GM21360 (cell line): ENCODE data around the gene ZC3H4.
A peak's percentile ranks its signal among the peaks of the same experiment; 100 is the strongest.
"Not testable (repeated sequence)": the region's sequence is repeated elsewhere in the genome, so short reads cannot be mapped to it uniquely, and the experiment has no call there.

ENCODE experiments used
- ATAC-seq: cut with Tn5 transposase; IDR thresholded peaks from one replicate; pipeline ENCODE4 v1.9.1; 2021; ENCODE audit warnings: mild to moderate bottlenecking, moderate library complexity; ENCODE audit not compliant: unreplicated experiment

ZC3H4 gene

GRCh38 chr19:47057328-47057727, 56.2 kb downstream of the ZC3H4 start:
- ATAC-seq = no peak

GRCh38 chr19:47056411-47056810, 57.2 kb downstream of the ZC3H4 start:
- no peak for ATAC-seq

- not testable (repeated sequence) for ATAC-seq
Measured at GRCh38 chr19:47050562-47050961, 63.0 kb downstream of the ZC3H4 start.

- ATAC-seq = no peak
Measured at GRCh38 chr19:47049307-47049700, 64.3 kb downstream of the ZC3H4 start.

- ATAC-seq = peak; percentile 46
Measured at GRCh38 chr19:47047763-47048405, 65.7 kb downstream of the ZC3H4 start.

GRCh38 chr19:47047272-47047762, 66.3 kb downstream of the ZC3H4 start:
- no peak for ATAC-seq

GRCh38 chr19:47045867-47046470, 67.6 kb downstream of the ZC3H4 start:
- no peak for ATAC-seq

- no peak for ATAC-seq
Measured at GRCh38 chr19:47044946-47045866, 68.4 kb downstream of the ZC3H4 start.

- ATAC-seq = no peak
Measured at GRCh38 chr19:47040869-47041268, 72.7 kb downstream of the ZC3H4 start.

- ATAC-seq = no peak
Measured at GRCh38 chr19:47039239-47039874, 74.2 kb downstream of the ZC3H4 start.

GRCh38 chr19:47037766-47038165, 75.8 kb downstream of the ZC3H4 start:
- ATAC-seq = no peak

GRCh38 chr19:47036097-47036651, 77.4 kb downstream of the ZC3H4 start:
- no peak for ATAC-seq

- ATAC-seq = peak; percentile 87
Measured at GRCh38 chr19:47035127-47036096, 78.2 kb downstream of the ZC3H4 start.

GRCh38 chr19:47032171-47032811, 81.3 kb downstream of the ZC3H4 start:
- ATAC-seq = no peak

- no peak for ATAC-seq
Measured at GRCh38 chr19:47028195-47028601, 85.4 kb downstream of the ZC3H4 start.

GRCh38 chr19:47027586-47028088, 85.9 kb downstream of the ZC3H4 start:
- ATAC-seq = no peak

GRCh38 chr19:47026889-47027288, 86.7 kb downstream of the ZC3H4 start:
- no peak for ATAC-seq

- ATAC-seq = no peak
Measured at GRCh38 chr19:47026156-47026555, 87.4 kb downstream of the ZC3H4 start.

- no peak for ATAC-seq
Measured at GRCh38 chr19:47024502-47024901, 89.1 kb downstream of the ZC3H4 start.
